HepG2 (cell line): ENCODE data around the gene SLC5A6. TPM values are rescaled to one million over a fixed set of nuclear protein-coding genes. Genes with fewer than 3 reads are reported as not detected.

ENCODE experiments used
- ARNT2 ChIP-seq: sonication (generic); formaldehyde crosslinking; IDR thresholded peaks from 2 replicates; pipeline ENCODE4 v1.8.0; 2022; ENCODE audit warnings: mild to moderate bottlenecking, low read depth, missing genetic modification reagents, moderate library complexity
- E2F2 ChIP-seq: sonication (generic); formaldehyde crosslinking; IDR thresholded peaks from 2 replicates; pipeline ENCODE4 v1.4.0; 2020; ENCODE audit warnings: missing genetic modification reagents, borderline replicate concordance
- E2F5 ChIP-seq: sonication (generic); formaldehyde crosslinking; conservative IDR thresholded peaks from 2 replicates; pipeline ENCODE4 v1.4.0; 2020; ENCODE audit warnings: missing genetic modification reagents
- FOSL2 ChIP-seq: sonication (generic); formaldehyde crosslinking; IDR thresholded peaks from 2 replicates; pipeline ENCODE4 v1.4.0; 2020; ENCODE audit warnings: missing genetic modification reagents
- GABPB1 ChIP-seq: IDR thresholded peaks from 2 replicates; pipeline ENCODE4 v1.6.1; 2016; ENCODE audit warnings: mild to moderate bottlenecking, missing genetic modification reagents, moderate library complexity, missing compliant biosample characterization
- HOXA5 ChIP-seq: sonication (generic); formaldehyde crosslinking; IDR thresholded peaks from 2 replicates; pipeline ENCODE4 v1.4.0; 2020; ENCODE audit warnings: missing genetic modification reagents
- JUNB ChIP-seq: sonication (generic); formaldehyde crosslinking; IDR thresholded peaks from 2 replicates; pipeline ENCODE4 v1.8.0; 2022; ENCODE audit warnings: missing genetic modification reagents, mild to moderate bottlenecking, borderline replicate concordance
- MXI1 ChIP-seq: IDR thresholded peaks from 3 replicates; pipeline ENCODE4 v1.6.1; 2012; ENCODE audit warnings: low read depth, low read length, inconsistent platforms, borderline replicate concordance
- RAD51 ChIP-seq: fragments of 450-650 bp; IDR thresholded peaks from 2 replicates; pipeline ENCODE4 v1.6.1; 2016; ENCODE audit warnings: borderline replicate concordance
- RXRA ChIP-seq: sonication (generic); formaldehyde crosslinking; IDR thresholded peaks from 2 replicates; pipeline ENCODE4 v1.5.1; 2020; ENCODE audit warnings: missing genetic modification reagents
- ZBTB38 ChIP-seq: sonication (generic); formaldehyde crosslinking; IDR thresholded peaks from 2 replicates; pipeline ENCODE4 v1.5.1; 2020; ENCODE audit warnings: mild to moderate bottlenecking, missing genetic modification reagents
- ZBTB4 ChIP-seq: sonication (generic); formaldehyde crosslinking; IDR thresholded peaks from 2 replicates; pipeline ENCODE4 v1.4.0; 2020; ENCODE audit warnings: missing genetic modification reagents, mild to moderate bottlenecking, borderline replicate concordance
- ZFP41 ChIP-seq: sonication (generic); formaldehyde crosslinking; IDR thresholded peaks from 2 replicates; pipeline ENCODE4 v1.4.0; 2020; ENCODE audit warnings: mild to moderate bottlenecking, missing genetic modification reagents, borderline replicate concordance
- ZNF160 ChIP-seq: sonication (generic); formaldehyde crosslinking; IDR thresholded peaks from 2 replicates; pipeline ENCODE4 v1.8.0; 2022; ENCODE audit warnings: mild to moderate bottlenecking, inconsistent platforms, missing genetic modification reagents
- ZNF460 ChIP-seq: sonication (generic); formaldehyde crosslinking; IDR thresholded peaks from 2 replicates; pipeline ENCODE4 v1.5.1; 2020; ENCODE audit warnings: missing genetic modification reagents, mild to moderate bottlenecking, borderline replicate concordance
- ZNF510 ChIP-seq: sonication (generic); formaldehyde crosslinking; IDR thresholded peaks from 2 replicates; pipeline ENCODE4 v1.4.0; 2020; ENCODE audit warnings: low read depth, mild to moderate bottlenecking, missing genetic modification reagents
- ZNF709 ChIP-seq: sonication (generic); formaldehyde crosslinking; IDR thresholded peaks from 2 replicates; pipeline ENCODE4 v1.5.0; 2020; ENCODE audit warnings: mild to moderate bottlenecking, missing genetic modification reagents
- ZNF773 ChIP-seq: sonication (generic); formaldehyde crosslinking; IDR thresholded peaks from 2 replicates; pipeline ENCODE4 v1.4.0; 2020; ENCODE audit warnings: missing genetic modification reagents, borderline replicate concordance
- ZNF879 ChIP-seq: sonication (generic); formaldehyde crosslinking; IDR thresholded peaks from 2 replicates; pipeline ENCODE4 v1.8.1; 2023; ENCODE audit warnings: missing genetic modification reagents
- ZSCAN31 ChIP-seq: sonication (generic); formaldehyde crosslinking; IDR thresholded peaks from 2 replicates; pipeline ENCODE4 v1.5.0; 2020; ENCODE audit warnings: low read depth, mild to moderate bottlenecking, missing genetic modification reagents
- polyA plus RNA-seq, 8 experiments: library from polyadenylated mRNA; depleted of rRNA in 3 of 8; stranded (reverse) in 7 of 8; unstranded in 1 of 8; fragments of >200 nt; fragmentation: Illumina TruSeq in 4 of 8; extraction: Trizol in 4 of 8; gene quantifications; 2 replicates each; pipeline versions ENCODE4 v1.2.1 to v1.2.3, GENCODE V29; 2011 to 2016; ENCODE audit warnings: low read depth in 4 of 8, missing spikeins in 1 of 8, mixed read lengths in 1 of 8; ENCODE audit not compliant: insufficient read depth in 1 of 8
- total RNA-seq, 5 experiments: library from RNA; depleted of rRNA; stranded (reverse); fragments of >200 nt; fragmentation: Illumina TruSeq; extraction: Trizol; gene quantifications; 2 replicates each; pipeline ENCODE4 v1.2.3, GENCODE V29; 2016; ENCODE audit warnings: low read depth in 1 of 5
- TF ChIP-seq, protein P1 (sequence below): sonication (generic); formaldehyde crosslinking; IDR thresholded peaks from 2 replicates; pipeline ENCODE4 v1.5.1; 2020; ENCODE audit warnings: missing genetic modification reagents, mild to moderate bottlenecking, borderline replicate concordance

SLC5A6 gene
- total and polyA plus RNA-seq, 2 of the 13 experiments (the other 11 are each of a cell fraction or from before 2014, with no cell fraction given) = 135 to 417 TPM

- 0 out of 2 replicates have a peak, but pooled peaks have one; percentile 21 for TF ChIP-seq E2F5
- TF ChIP-seq ARNT2 (CRISPR knock-in tag) = peak; percentile 48; the same call in 1 of the 2 replicates
- TF ChIP-seq RXRA (CRISPR knock-in tag) = peak; percentile 73
- no peak for TF ChIP-seq ZNF160
- 0 out of 2 replicates have a peak, but pooled peaks have one; percentile 24 for TF ChIP-seq FOSL2
- TF ChIP-seq MXI1 = peak; percentile 94; the same call in 2 of the 3 replicates
- TF ChIP-seq ZSCAN31 (CRISPR knock-in tag) = peak; percentile 49; the same call in 1 of the 2 replicates
- no peak for TF ChIP-seq JUNB (CRISPR knock-in tag)
- peak; percentile 68; the same call in 1 of the 2 replicates for TF ChIP-seq E2F2 (CRISPR knock-in tag)
- TF ChIP-seq GABPB1 (CRISPR knock-in tag) = peak; percentile 68
- peak; percentile 86 for TF ChIP-seq ZBTB38 (CRISPR knock-in tag)
- TF ChIP-seq ZNF709 (CRISPR knock-in tag) = peak; percentile 53; the same call in 1 of the 2 replicates
- peak; percentile 5; the same call in 1 of the 2 replicates for TF ChIP-seq RAD51
- 0 out of 2 replicates have a peak, but pooled peaks have one; percentile 61 for TF ChIP-seq ZBTB4
- TF ChIP-seq ZNF460 = no peak
- no peak for TF ChIP-seq ZNF510 (CRISPR knock-in tag)
- TF ChIP-seq HOXA5 (CRISPR knock-in tag) = 0 out of 2 replicates have a peak, but pooled peaks have one; percentile 31
- TF ChIP-seq, protein P1, sequence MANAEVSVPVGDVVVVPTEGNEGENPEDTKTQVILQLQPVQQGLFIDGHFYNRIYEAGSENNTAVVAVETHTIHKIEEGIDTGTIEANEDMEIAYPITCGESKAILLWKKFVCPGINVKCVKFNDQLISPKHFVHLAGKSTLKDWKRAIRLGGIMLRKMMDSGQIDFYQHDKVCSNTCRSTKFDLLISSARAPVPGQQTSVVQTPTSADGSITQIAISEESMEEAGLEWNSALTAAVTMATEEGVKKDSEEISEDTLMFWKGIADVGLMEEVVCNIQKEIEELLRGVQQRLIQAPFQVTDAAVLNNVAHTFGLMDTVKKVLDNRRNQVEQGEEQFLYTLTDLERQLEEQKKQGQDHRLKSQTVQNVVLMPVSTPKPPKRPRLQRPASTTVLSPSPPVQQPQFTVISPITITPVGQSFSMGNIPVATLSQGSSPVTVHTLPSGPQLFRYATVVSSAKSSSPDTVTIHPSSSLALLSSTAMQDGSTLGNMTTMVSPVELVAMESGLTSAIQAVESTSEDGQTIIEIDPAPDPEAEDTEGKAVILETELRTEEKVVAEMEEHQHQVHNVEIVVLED (CRISPR knock-in tag) = peak; percentile 88
- peak; percentile 61; the same call in 1 of the 2 replicates for TF ChIP-seq ZNF879
- peak; percentile 77; the same call in 1 of the 2 replicates for TF ChIP-seq ZNF773 (CRISPR knock-in tag)
- no peak for TF ChIP-seq ZFP41 (CRISPR knock-in tag)
Measured at GRCh38 chr2:27217173-27218121, 5.4 kb upstream of the SLC5A6 start, which contains the start of gene CAD (continued).
